OCI-LY1 (cell line): ENCODE measurements around the gene SH3PXD2A.

Experiments used
- CTCF ChIP-seq: fragments of 200-600 bp; sonication (generic), shearing (Covaris generic); IDR thresholded peaks from 2 replicates; pipeline ENCODE4 v1.5.1; 2017; ENCODE audit warnings: mild to moderate bottlenecking, antibody characterized with exemption, low read length, moderate library complexity, mixed read lengths
- EZH2 ChIP-seq: fragments of 200-600 bp; sonication (generic), shearing (Covaris generic); IDR thresholded peaks from 2 replicates; pipeline ENCODE4 v1.8.0; 2017; ENCODE audit warnings: borderline replicate concordance, mixed run types, mild to moderate bottlenecking, antibody characterized with exemption, low read length, moderate library complexity, mixed read lengths

GRCh38 chr10:103849212-103849877, 6.0 kb downstream of the SH3PXD2A start:
- TF ChIP-seq CTCF (no peak), EZH2 (no peak)
